HepG2 (cell line): Measurements from ENCODE around the gene DIAPH1. TPM values are rescaled to one million over a fixed set of nuclear protein-coding genes. Genes with fewer than 3 reads are reported as not detected.

Experiments
- CC2D1A ChIP-seq: sonication (generic); formaldehyde crosslinking; IDR thresholded peaks from 2 replicates; pipeline ENCODE4 v1.8.1; 2023; ENCODE audit warnings: mild to moderate bottlenecking, missing genetic modification reagents
- ESRRA ChIP-seq: sonication (generic); formaldehyde crosslinking; IDR thresholded peaks from 2 replicates; pipeline ENCODE4 v1.5.1; 2020; ENCODE audit warnings: mild to moderate bottlenecking, low read depth, missing genetic modification reagents
- ETS1 ChIP-seq: sonication (generic); formaldehyde crosslinking; IDR thresholded peaks from 2 replicates; pipeline ENCODE4 v1.4.0; 2020; ENCODE audit warnings: missing genetic modification reagents
- GATA4 ChIP-seq: sonication (generic); IDR thresholded peaks from 2 replicates; pipeline ENCODE4 v1.6.1; 2016; ENCODE audit warnings: antibody characterized with exemption, low read depth, borderline replicate concordance
- HNRNPL ChIP-seq: fragments of 200-400 bp; formaldehyde crosslinking; IDR thresholded peaks from 2 replicates; pipeline ENCODE4 v1.6.1; 2017; ENCODE audit warnings: mild to moderate bottlenecking, low read depth, low read length
- IRX3 ChIP-seq: sonication (generic); formaldehyde crosslinking; IDR thresholded peaks from 2 replicates; pipeline ENCODE4 v1.8.1; 2023; ENCODE audit warnings: mild to moderate bottlenecking, low read depth, missing genetic modification reagents, borderline replicate concordance
- JUN ChIP-seq: sonication (generic); formaldehyde crosslinking; IDR thresholded peaks from 2 replicates; pipeline ENCODE4 v1.4.0; 2020; ENCODE audit warnings: mild to moderate bottlenecking, missing genetic modification reagents
- KDM2A ChIP-seq: sonication (generic); formaldehyde crosslinking; IDR thresholded peaks from 2 replicates; pipeline ENCODE4 v1.4.0; 2020; ENCODE audit warnings: low read depth, missing genetic modification reagents, borderline replicate concordance
- KMT2A ChIP-seq: sonication (generic); formaldehyde crosslinking; IDR thresholded peaks from 2 replicates; pipeline ENCODE4 v1.4.0; 2020; ENCODE audit warnings: missing genetic modification reagents
- NONO ChIP-seq, 2 experiments: fragments of 450-650 bp in 1 of 2; sonication (generic) in 1 of 2; formaldehyde crosslinking in 1 of 2; IDR thresholded peaks in 1 of 2; conservative IDR thresholded peaks in 1 of 2; 2 replicates each; pipeline versions ENCODE4 v1.6.1 to v1.8.0; 2017 to 2022; ENCODE audit warnings: mild to moderate bottlenecking in 1 of 2, missing genetic modification reagents in 1 of 2, moderate library complexity in 1 of 2
- SIX1 ChIP-seq: sonication (generic); formaldehyde crosslinking; IDR thresholded peaks from 2 replicates; pipeline ENCODE4 v1.4.0; 2020; ENCODE audit warnings: missing genetic modification reagents, borderline replicate concordance
- SRSF1 ChIP-seq: fragments of 200-400 bp; formaldehyde crosslinking; optimal IDR thresholded peaks from 2 replicates; pipeline ENCODE3; 2017; ENCODE audit warnings: mild to moderate bottlenecking, low read depth, low read length, moderate library complexity
- XBP1 ChIP-seq: sonication (generic); formaldehyde crosslinking; IDR thresholded peaks from 2 replicates; pipeline ENCODE4 v1.5.0; 2020; ENCODE audit warnings: missing genetic modification reagents
- XRCC5 ChIP-seq: fragments of 200-400 bp; formaldehyde crosslinking; optimal IDR thresholded peaks from 2 replicates; pipeline ENCODE3; 2017; ENCODE audit warnings: mild to moderate bottlenecking, low read length
- ZMYM2 ChIP-seq: sonication (generic); formaldehyde crosslinking; IDR thresholded peaks from 2 replicates; pipeline ENCODE4 v1.8.0; 2022; ENCODE audit warnings: mild to moderate bottlenecking, missing genetic modification reagents
- ZNF772 ChIP-seq: sonication (generic); formaldehyde crosslinking; IDR thresholded peaks from 2 replicates; pipeline ENCODE4 v1.5.0; 2020; ENCODE audit warnings: mild to moderate bottlenecking, missing genetic modification reagents
- ZNF788 ChIP-seq: sonication (generic); formaldehyde crosslinking; IDR thresholded peaks from 2 replicates; pipeline ENCODE4 v1.5.0; 2020; ENCODE audit warnings: mild to moderate bottlenecking, missing genetic modification reagents, borderline replicate concordance
- polyA plus RNA-seq, 8 experiments: library from polyadenylated mRNA; depleted of rRNA in 3 of 8; stranded (reverse) in 7 of 8; unstranded in 1 of 8; fragments of >200 nt; fragmentation: Illumina TruSeq in 4 of 8; extraction: Trizol in 4 of 8; gene quantifications; 2 replicates each; pipeline versions ENCODE4 v1.2.1 to v1.2.3, GENCODE V29; 2011 to 2016; ENCODE audit warnings: low read depth in 4 of 8, missing spikeins in 1 of 8, mixed read lengths in 1 of 8; ENCODE audit not compliant: insufficient read depth in 1 of 8
- total RNA-seq, 5 experiments: library from RNA; depleted of rRNA; stranded (reverse); fragments of >200 nt; fragmentation: Illumina TruSeq; extraction: Trizol; gene quantifications; 2 replicates each; pipeline ENCODE4 v1.2.3, GENCODE V29; 2016; ENCODE audit warnings: low read depth in 1 of 5
- TF ChIP-seq, protein P1 (sequence below): sonication (generic); formaldehyde crosslinking; IDR thresholded peaks from 2 replicates; pipeline ENCODE4 v1.8.0; 2022; ENCODE audit warnings: mild to moderate bottlenecking, missing genetic modification reagents
- TF ChIP-seq, protein P2 (sequence below): sonication (generic); formaldehyde crosslinking; IDR thresholded peaks from 2 replicates; pipeline ENCODE4 v1.4.0; 2020; ENCODE audit warnings: mild to moderate bottlenecking, low read depth, missing genetic modification reagents
- TF ChIP-seq, protein P3 (sequence below): IDR thresholded peaks from 2 replicates; pipeline ENCODE4 v1.6.1; 2016; ENCODE audit warnings: mild to moderate bottlenecking
- TF ChIP-seq, protein P4 (sequence below): sonication (generic); formaldehyde crosslinking; IDR thresholded peaks from 2 replicates; pipeline ENCODE4 v1.8.1; 2022; ENCODE audit warnings: low read depth, mild to moderate bottlenecking, missing genetic modification reagents

Gene DIAPH1
- total and polyA plus RNA-seq, 2 of the 13 experiments (the other 11 are each of a cell fraction or from before 2014, with no cell fraction given): 25.1 to 33.9 TPM

GRCh38 chr5:141637123-141637766 is 18.4 kb upstream of the DIAPH1 start (continued):
- no peak for TF ChIP-seq JUN (CRISPR knock-in tag)
- TF ChIP-seq ZNF788 (CRISPR knock-in tag): peak; percentile 15; the same call in 1 of the 2 replicates
- TF ChIP-seq ZNF772 (CRISPR knock-in tag): peak; percentile 44; the same call in 1 of the 2 replicates
- TF ChIP-seq KDM2A (CRISPR knock-in tag): peak; percentile 15
- TF ChIP-seq, protein P1, sequence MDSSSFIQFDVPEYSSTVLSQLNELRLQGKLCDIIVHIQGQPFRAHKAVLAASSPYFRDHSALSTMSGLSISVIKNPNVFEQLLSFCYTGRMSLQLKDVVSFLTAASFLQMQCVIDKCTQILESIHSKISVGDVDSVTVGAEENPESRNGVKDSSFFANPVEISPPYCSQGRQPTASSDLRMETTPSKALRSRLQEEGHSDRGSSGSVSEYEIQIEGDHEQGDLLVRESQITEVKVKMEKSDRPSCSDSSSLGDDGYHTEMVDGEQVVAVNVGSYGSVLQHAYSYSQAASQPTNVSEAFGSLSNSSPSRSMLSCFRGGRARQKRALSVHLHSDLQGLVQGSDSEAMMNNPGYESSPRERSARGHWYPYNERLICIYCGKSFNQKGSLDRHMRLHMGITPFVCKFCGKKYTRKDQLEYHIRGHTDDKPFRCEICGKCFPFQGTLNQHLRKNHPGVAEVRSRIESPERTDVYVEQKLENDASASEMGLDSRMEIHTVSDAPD: peak; percentile 31; the same call in 1 of the 2 replicates
- TF ChIP-seq HNRNPL: 0 out of 2 replicates have a peak, but pooled peaks have one; percentile 6
- peak; percentile 56; the same call in 1 of the 2 replicates for TF ChIP-seq IRX3 (CRISPR knock-in tag)
- TF ChIP-seq ZMYM2 (CRISPR knock-in tag): peak; percentile 61; the same call in 1 of the 2 replicates
- TF ChIP-seq CC2D1A: no peak
- TF ChIP-seq ETS1 (CRISPR knock-in tag): no peak
- TF ChIP-seq GATA4: no peak
- 0 out of 2 replicates have a peak, but pooled peaks have one; percentile 29 for TF ChIP-seq KMT2A (CRISPR knock-in tag)
- TF ChIP-seq, protein P2, sequence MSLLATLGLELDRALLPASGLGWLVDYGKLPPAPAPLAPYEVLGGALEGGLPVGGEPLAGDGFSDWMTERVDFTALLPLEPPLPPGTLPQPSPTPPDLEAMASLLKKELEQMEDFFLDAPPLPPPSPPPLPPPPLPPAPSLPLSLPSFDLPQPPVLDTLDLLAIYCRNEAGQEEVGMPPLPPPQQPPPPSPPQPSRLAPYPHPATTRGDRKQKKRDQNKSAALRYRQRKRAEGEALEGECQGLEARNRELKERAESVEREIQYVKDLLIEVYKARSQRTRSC (CRISPR knock-in tag): no peak
- TF ChIP-seq, protein P3, sequence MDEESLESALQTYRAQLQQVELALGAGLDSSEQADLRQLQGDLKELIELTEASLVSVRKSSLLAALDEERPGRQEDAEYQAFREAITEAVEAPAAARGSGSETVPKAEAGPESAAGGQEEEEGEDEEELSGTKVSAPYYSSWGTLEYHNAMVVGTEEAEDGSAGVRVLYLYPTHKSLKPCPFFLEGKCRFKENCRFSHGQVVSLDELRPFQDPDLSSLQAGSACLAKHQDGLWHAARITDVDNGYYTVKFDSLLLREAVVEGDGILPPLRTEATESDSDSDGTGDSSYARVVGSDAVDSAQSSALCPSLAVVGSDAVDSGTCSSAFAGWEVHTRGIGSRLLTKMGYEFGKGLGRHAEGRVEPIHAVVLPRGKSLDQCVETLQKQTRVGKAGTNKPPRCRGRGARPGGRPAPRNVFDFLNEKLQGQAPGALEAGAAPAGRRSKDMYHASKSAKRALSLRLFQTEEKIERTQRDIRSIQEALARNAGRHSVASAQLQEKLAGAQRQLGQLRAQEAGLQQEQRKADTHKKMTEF (CRISPR knock-in tag): peak; percentile 39; the same call in 1 of the 2 replicates
- TF ChIP-seq NONO (IDR thresholded peaks at IDR 0.05): no peak
- TF ChIP-seq NONO (CRISPR knock-in tag; conservative IDR thresholded peaks at IDR 0.05): peak; percentile 81
- no peak for TF ChIP-seq XBP1 (CRISPR knock-in tag)
- TF ChIP-seq XRCC5: no peak
- no peak; the same call in 1 of the 2 replicates for TF ChIP-seq SIX1 (CRISPR knock-in tag)
- no peak for TF ChIP-seq ESRRA (CRISPR knock-in tag)
- TF ChIP-seq SRSF1: peak; percentile 31
- TF ChIP-seq, protein P4, sequence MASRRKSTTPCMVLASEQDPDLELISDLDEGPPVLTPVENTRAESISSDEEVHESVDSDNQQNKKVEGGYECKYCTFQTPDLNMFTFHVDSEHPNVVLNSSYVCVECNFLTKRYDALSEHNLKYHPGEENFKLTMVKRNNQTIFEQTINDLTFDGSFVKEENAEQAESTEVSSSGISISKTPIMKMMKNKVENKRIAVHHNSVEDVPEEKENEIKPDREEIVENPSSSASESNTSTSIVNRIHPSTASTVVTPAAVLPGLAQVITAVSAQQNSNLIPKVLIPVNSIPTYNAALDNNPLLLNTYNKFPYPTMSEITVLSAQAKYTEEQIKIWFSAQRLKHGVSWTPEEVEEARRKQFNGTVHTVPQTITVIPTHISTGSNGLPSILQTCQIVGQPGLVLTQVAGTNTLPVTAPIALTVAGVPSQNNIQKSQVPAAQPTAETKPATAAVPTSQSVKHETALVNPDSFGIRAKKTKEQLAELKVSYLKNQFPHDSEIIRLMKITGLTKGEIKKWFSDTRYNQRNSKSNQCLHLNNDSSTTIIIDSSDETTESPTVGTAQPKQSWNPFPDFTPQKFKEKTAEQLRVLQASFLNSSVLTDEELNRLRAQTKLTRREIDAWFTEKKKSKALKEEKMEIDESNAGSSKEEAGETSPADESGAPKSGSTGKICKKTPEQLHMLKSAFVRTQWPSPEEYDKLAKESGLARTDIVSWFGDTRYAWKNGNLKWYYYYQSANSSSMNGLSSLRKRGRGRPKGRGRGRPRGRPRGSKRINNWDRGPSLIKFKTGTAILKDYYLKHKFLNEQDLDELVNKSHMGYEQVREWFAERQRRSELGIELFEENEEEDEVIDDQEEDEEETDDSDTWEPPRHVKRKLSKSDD: 0 out of 2 replicates have a peak, but pooled peaks have one; percentile 13
